Measurements from ENCODE around the gene RAB1B. TPM values are rescaled to one million over a fixed set of nuclear protein-coding genes. Genes with fewer than 3 reads are reported as not detected.

RAB1B gene
- total RNA-seq, 1 donor from 2014 or later: 85.4 TPM

DNA sequence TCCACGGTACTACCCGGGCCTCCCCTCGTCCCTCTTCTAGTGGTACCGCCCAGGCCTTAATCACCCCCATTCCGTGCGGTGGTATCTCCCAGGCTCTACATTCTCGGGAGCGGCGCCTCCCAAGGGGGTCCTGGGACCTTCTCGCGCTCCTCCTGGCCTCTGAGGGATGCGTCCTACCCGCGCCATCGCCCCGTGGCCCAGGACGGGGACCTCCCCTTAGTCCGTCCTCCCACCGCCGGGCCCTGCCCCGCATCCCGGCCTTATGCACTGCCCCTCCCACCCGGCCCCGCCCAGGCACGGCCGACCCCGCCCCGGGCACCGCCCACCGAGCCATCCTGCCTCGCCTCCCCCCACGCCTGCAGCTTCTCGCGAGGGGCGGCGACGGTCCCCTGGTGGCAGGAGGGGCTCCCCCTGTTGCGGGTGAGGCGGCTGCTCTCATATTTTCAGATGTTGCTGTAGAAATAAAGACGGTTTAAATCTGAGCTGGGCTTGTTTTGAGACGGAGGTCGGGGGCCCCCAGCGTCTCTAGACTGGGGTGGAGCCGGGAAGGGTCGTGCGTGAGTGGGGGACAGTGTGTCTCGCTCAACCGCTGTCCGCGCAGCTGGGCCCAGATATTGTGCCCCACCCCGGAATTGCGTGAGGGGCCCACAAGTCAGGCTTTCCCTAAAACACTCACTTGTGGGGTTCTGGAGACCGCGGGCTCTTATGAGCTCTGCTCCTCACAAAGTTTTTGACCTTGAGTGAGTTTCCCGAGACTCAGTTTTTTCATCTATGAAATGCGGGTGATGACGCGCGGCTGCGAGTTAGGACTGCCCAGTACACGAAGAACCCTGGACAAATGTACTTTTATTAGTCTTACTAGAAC is 828 bp upstream of the RAB1B start:
- peak; percentile 92 for DNase-seq
- Mint-ChIP-seq H3K27me3 (ENCODE audit: unreplicated experiment) (peaks cover 19% of the 10 kb centered on the region), H3K4me3 (ENCODE audit: unreplicated experiment) (peak overlapping the region; percentile 98), H3K27ac (ENCODE audit: unreplicated experiment) (peak overlapping the region; percentile 93), H3K36me3 (ENCODE audit: unreplicated experiment) (no peaks in the 10 kb centered on the region), H3K4me1 (ENCODE audit: low read depth, unreplicated experiment) (peaks cover 4% of the 10 kb centered on the region), H3K9me3 (ENCODE audit: unreplicated experiment) (peaks cover 13% of the 10 kb centered on the region)
- TF ChIP-seq, protein P1, sequence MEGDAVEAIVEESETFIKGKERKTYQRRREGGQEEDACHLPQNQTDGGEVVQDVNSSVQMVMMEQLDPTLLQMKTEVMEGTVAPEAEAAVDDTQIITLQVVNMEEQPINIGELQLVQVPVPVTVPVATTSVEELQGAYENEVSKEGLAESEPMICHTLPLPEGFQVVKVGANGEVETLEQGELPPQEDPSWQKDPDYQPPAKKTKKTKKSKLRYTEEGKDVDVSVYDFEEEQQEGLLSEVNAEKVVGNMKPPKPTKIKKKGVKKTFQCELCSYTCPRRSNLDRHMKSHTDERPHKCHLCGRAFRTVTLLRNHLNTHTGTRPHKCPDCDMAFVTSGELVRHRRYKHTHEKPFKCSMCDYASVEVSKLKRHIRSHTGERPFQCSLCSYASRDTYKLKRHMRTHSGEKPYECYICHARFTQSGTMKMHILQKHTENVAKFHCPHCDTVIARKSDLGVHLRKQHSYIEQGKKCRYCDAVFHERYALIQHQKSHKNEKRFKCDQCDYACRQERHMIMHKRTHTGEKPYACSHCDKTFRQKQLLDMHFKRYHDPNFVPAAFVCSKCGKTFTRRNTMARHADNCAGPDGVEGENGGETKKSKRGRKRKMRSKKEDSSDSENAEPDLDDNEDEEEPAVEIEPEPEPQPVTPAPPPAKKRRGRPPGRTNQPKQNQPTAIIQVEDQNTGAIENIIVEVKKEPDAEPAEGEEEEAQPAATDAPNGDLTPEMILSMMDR (IDR thresholded peaks at IDR 0.05; ENCODE audit: partially characterized antibody, unreplicated experiment): peak; percentile 12

DNA sequence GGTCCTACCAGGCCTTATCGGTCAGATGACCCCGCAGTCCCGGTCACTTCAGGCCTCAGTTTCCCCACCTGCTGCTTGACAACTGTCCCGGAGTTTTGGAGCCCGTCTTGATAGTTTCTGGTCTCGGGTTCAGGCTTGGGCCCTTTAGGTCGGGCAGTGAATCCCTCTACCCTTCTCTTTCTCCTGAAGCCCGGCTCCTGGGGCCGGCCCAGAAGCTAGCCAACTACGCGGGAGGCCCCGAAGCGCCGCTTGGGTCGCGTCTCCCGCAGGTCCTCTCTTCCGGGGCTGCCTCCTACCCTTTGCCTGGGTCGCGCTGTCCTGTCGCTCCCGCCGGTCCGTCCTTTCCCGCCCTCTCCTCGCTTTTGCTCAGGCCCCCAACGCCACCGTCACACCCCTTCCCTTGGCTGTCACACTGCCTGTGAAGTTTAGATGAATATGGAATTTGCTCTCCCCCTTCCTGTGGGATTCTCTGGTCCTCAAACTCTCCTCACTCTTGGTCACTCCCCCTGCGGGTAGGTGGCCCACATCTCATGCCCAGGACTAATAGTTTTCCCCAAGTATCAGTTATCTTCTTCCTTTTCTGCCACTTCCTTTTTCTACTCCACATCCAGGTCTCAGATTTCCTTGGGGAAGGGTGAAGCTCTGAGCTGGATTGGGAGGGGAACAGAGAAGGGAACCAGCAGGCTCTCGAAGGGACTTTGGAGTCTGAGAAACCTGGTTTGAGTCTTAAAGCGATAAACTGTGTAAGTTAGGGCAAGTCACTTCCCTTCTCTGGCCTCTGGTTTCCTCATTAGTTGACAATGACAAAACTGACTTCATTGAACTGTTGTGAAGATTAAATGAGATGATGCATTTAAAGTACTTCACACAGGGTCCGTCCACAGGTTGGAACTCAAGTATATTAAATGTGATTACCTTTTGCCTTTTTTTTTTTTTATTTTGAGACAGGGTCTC is 790 bp downstream of the RAB1B start:
- Mint-ChIP-seq H3K4me1 (ENCODE audit: low read depth, unreplicated experiment) (peaks cover 4% of the 10 kb centered on the region), H3K27me3 (ENCODE audit: unreplicated experiment) (peaks cover 19% of the 10 kb centered on the region), H3K27ac (ENCODE audit: unreplicated experiment) (peak overlapping the region; percentile 83), H3K9me3 (ENCODE audit: unreplicated experiment) (peaks cover 15% of the 10 kb centered on the region), H3K4me3 (ENCODE audit: unreplicated experiment) (peak overlapping the region; percentile 98), H3K36me3 (ENCODE audit: unreplicated experiment) (peaks cover 4% of the 10 kb centered on the region)
- DNase-seq: peak; percentile 32
- TF ChIP-seq, protein P1 (IDR thresholded peaks at IDR 0.05; ENCODE audit: partially characterized antibody, unreplicated experiment): no peak

- Mint-ChIP-seq H3K27me3 (ENCODE audit: unreplicated experiment) (peaks cover 19% of the 10 kb centered on the region), H3K4me1 (ENCODE audit: low read depth, unreplicated experiment) (peaks cover 4% of the 10 kb centered on the region), H3K27ac (ENCODE audit: unreplicated experiment) (no peak overlapping the region), H3K9me3 (ENCODE audit: unreplicated experiment) (peaks cover 14% of the 10 kb centered on the region), H3K4me3 (ENCODE audit: unreplicated experiment) (no peak overlapping the region), H3K36me3 (ENCODE audit: unreplicated experiment) (peaks cover 4% of the 10 kb centered on the region)
- DNase-seq: no peak
- TF ChIP-seq, protein P1 (IDR thresholded peaks at IDR 0.05; ENCODE audit: partially characterized antibody, unreplicated experiment): no peak
Observed at GRCh38 chr11:66271816-66272215, 3.4 kb downstream of the RAB1B start.

GRCh38 chr11:66272596-66272995 is 4.2 kb downstream of the RAB1B start:
- H3K27ac Mint-ChIP-seq (ENCODE audit: unreplicated experiment): no peak overlapping the region
- peaks cover 14% of the 10 kb centered on the region for H3K9me3 Mint-ChIP-seq (ENCODE audit: unreplicated experiment)
- no peak overlapping the region for H3K4me3 Mint-ChIP-seq (ENCODE audit: unreplicated experiment)
- peaks cover 22% of the 10 kb centered on the region for H3K27me3 Mint-ChIP-seq (ENCODE audit: unreplicated experiment)
- TF ChIP-seq, protein P1 (IDR thresholded peaks at IDR 0.05; ENCODE audit: partially characterized antibody, unreplicated experiment): no peak
- peaks cover 4% of the 10 kb centered on the region for H3K36me3 Mint-ChIP-seq (ENCODE audit: unreplicated experiment)
- DNase-seq: no peak
- no peaks in the 10 kb centered on the region for H3K4me1 Mint-ChIP-seq (ENCODE audit: low read depth, unreplicated experiment)
